Measurements from ENCODE around the gene NACA.
A peak's percentile ranks its signal among the peaks of the same experiment; 100 is the strongest.

Gene NACA

DNA sequence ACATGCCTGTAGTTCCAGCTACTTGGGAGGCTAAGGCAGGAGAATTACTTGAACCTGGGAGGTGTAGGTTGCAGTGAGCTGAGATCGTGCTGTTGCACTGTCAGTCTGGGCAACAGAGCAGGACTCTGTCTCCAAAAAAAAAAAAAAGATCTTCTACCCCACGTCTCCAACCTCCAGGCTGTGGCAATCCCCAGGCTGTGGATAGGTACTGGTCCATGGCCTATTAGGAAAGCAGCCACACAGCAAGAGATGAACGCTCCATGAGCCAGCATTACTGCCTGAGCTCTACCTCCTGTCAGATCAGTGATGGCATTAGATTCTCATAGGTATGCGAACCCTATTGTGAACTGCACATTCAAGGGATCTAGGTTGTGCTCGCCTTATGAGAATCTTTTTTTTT is 30.9 kb downstream of the NACA start:
- peaks cover 3% of the 10 kb centered on the region for H3K4me1 ChIP-seq (ENCODE audit: control insufficient read depth, insufficient read depth, low read length)
- H3K27ac ChIP-seq (ENCODE audit: extremely low read depth, low read depth, low read length) = no peak overlapping the region
- TF ChIP-seq HOXA7 (CRISPR knock-in tag; IDR thresholded peaks at IDR 0.05; ENCODE audit: borderline replicate concordance) (no peak), GLIS1 (tag by site-specific recombination; IDR thresholded peaks at IDR 0.05) (peak; percentile 33; the same call in 1 of the 2 replicates), RBAK (tag by site-specific recombination; IDR thresholded peaks at IDR 0.05) (no peak), ZBTB17 (tag by site-specific recombination; IDR thresholded peaks at IDR 0.05) (peak; percentile 91), ZFP41 (tag by site-specific recombination; IDR thresholded peaks at IDR 0.05; ENCODE audit: borderline replicate concordance) (no peak)
- TF ChIP-seq, protein P1, sequence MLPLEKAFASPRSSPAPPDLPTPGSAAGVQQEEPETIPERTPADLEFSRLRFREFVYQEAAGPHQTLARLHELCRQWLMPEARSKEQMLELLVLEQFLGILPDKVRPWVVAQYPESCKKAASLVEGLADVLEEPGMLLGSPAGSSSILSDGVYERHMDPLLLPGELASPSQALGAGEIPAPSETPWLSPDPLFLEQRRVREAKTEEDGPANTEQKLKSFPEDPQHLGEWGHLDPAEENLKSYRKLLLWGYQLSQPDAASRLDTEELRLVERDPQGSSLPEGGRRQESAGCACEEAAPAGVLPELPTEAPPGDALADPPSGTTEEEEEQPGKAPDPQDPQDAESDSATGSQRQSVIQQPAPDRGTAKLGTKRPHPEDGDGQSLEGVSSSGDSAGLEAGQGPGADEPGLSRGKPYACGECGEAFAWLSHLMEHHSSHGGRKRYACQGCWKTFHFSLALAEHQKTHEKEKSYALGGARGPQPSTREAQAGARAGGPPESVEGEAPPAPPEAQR (tag by site-specific recombination; IDR thresholded peaks at IDR 0.05) = no peak
- POLR2A ChIA-PET = no interaction called here
- CTCF ChIA-PET = no interaction called here
- H3K4me3 ChIP-seq (ENCODE audit: low read depth, low read length) = no peak overlapping the region
- H3K9me3 ChIP-seq (ENCODE audit: control insufficient read depth, insufficient read depth, low read depth, low read length) = no peaks in the 10 kb centered on the region
- no peaks in the 10 kb centered on the region for H3K36me3 ChIP-seq (ENCODE audit: control insufficient read depth in 2 of 2, insufficient read depth in 1 of 2, low read length in 2 of 2)

DNA sequence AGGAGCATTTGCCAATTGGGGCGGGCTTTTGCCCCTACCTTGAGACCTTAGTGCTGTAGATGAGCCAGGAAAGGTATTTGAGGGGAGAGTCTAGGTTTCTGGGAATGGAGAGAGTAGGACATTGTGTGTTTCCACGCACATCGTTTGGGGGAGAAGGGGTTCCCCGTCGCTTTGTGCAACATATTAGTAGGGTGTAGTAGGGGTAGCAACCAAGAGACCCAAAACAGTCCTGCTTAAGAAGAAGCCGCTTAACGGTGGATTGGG is 36.3 kb downstream of the NACA start:
- H3K4me1 ChIP-seq (ENCODE audit: control insufficient read depth, insufficient read depth, low read length) = peaks cover 7% of the 10 kb centered on the region; the same call in 1 of the 2 replicates
- peak overlapping the region; percentile 100 for H3K27ac ChIP-seq (ENCODE audit: extremely low read depth, low read depth, low read length)
- no peaks in the 10 kb centered on the region for H3K9me3 ChIP-seq (ENCODE audit: control insufficient read depth, insufficient read depth, low read depth, low read length)
- H3K4me3 ChIP-seq (ENCODE audit: low read depth, low read length) = peak overlapping the region; percentile 52
- peaks cover 5 to 25% of the 10 kb centered on the region in 2 experiments; a peak in 2 of 3 replicates for H3K36me3 ChIP-seq (ENCODE audit: control insufficient read depth in 2 of 2, insufficient read depth in 1 of 2, low read length in 2 of 2)
- TF ChIP-seq, protein P2, sequence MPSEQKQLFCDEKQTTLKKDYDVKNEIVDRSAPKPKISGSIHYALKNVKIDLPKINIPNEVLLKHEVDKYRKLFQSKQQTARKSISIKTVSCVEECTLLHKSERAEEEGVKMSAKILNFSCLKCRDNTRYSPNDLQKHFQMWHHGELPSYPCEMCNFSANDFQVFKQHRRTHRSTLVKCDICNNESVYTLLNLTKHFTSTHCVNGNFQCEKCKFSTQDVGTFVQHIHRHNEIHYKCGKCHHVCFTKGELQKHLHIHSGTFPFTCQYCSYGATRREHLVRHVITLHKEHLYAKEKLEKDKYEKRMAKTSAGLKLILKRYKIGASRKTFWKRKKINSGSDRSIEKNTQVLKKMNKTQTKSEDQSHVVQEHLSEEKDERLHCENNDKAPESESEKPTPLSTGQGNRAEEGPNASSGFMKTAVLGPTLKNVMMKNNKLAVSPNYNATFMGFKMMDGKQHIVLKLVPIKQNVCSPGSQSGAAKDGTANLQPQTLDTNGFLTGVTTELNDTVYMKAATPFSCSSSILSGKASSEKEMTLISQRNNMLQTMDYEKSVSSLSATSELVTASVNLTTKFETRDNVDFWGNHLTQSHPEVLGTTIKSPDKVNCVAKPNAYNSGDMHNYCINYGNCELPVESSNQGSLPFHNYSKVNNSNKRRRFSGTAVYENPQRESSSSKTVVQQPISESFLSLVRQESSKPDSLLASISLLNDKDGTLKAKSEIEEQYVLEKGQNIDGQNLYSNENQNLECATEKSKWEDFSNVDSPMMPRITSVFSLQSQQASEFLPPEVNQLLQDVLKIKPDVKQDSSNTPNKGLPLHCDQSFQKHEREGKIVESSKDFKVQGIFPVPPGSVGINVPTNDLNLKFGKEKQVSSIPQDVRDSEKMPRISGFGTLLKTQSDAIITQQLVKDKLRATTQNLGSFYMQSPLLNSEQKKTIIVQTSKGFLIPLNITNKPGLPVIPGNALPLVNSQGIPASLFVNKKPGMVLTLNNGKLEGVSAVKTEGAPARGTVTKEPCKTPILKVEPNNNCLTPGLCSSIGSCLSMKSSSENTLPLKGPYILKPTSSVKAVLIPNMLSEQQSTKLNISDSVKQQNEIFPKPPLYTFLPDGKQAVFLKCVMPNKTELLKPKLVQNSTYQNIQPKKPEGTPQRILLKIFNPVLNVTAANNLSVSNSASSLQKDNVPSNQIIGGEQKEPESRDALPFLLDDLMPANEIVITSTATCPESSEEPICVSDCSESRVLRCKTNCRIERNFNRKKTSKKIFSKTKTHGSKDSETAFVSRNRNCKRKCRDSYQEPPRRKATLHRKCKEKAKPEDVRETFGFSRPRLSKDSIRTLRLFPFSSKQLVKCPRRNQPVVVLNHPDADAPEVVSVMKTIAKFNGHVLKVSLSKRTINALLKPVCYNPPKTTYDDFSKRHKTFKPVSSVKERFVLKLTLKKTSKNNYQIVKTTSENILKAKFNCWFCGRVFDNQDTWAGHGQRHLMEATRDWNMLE (tag by site-specific recombination; conservative IDR thresholded peaks at IDR 0.05; ENCODE audit: low read depth) = peak; percentile 8; the same call in 1 of the 2 replicates
- TF ChIP-seq ZNF335 (tag by site-specific recombination; conservative IDR thresholded peaks at IDR 0.05) = peak; percentile 53; the same call in 1 of the 2 replicates
- TF ChIP-seq ZNF140 (tag by site-specific recombination; IDR thresholded peaks at IDR 0.05) = no peak
- TF ChIP-seq ZBTB48 (tag by site-specific recombination; IDR thresholded peaks at IDR 0.05) = 0 out of 2 replicates have a peak, but pooled peaks have one; percentile 4
- 0 out of 2 replicates have a peak, but pooled peaks have one; percentile 0 for TF ChIP-seq ZFP37 (tag by site-specific recombination; IDR thresholded peaks at IDR 0.05)
- no peak for TF ChIP-seq ZNF571 (tag by site-specific recombination; IDR thresholded peaks at IDR 0.05)
- TF ChIP-seq, protein P3, sequence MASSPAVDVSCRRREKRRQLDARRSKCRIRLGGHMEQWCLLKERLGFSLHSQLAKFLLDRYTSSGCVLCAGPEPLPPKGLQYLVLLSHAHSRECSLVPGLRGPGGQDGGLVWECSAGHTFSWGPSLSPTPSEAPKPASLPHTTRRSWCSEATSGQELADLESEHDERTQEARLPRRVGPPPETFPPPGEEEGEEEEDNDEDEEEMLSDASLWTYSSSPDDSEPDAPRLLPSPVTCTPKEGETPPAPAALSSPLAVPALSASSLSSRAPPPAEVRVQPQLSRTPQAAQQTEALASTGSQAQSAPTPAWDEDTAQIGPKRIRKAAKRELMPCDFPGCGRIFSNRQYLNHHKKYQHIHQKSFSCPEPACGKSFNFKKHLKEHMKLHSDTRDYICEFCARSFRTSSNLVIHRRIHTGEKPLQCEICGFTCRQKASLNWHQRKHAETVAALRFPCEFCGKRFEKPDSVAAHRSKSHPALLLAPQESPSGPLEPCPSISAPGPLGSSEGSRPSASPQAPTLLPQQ (tag by site-specific recombination; IDR thresholded peaks at IDR 0.05) = 0 out of 2 replicates have a peak, but pooled peaks have one; percentile 10
- 0 out of 2 replicates have a peak, but pooled peaks have one; percentile 11 for TF ChIP-seq ZNF501 (tag by site-specific recombination; IDR thresholded peaks at IDR 0.05)
- TF ChIP-seq ZNF2 (tag by site-specific recombination; IDR thresholded peaks at IDR 0.05) = 0 out of 2 replicates have a peak, but pooled peaks have one; percentile 2
- TF ChIP-seq, protein P4, sequence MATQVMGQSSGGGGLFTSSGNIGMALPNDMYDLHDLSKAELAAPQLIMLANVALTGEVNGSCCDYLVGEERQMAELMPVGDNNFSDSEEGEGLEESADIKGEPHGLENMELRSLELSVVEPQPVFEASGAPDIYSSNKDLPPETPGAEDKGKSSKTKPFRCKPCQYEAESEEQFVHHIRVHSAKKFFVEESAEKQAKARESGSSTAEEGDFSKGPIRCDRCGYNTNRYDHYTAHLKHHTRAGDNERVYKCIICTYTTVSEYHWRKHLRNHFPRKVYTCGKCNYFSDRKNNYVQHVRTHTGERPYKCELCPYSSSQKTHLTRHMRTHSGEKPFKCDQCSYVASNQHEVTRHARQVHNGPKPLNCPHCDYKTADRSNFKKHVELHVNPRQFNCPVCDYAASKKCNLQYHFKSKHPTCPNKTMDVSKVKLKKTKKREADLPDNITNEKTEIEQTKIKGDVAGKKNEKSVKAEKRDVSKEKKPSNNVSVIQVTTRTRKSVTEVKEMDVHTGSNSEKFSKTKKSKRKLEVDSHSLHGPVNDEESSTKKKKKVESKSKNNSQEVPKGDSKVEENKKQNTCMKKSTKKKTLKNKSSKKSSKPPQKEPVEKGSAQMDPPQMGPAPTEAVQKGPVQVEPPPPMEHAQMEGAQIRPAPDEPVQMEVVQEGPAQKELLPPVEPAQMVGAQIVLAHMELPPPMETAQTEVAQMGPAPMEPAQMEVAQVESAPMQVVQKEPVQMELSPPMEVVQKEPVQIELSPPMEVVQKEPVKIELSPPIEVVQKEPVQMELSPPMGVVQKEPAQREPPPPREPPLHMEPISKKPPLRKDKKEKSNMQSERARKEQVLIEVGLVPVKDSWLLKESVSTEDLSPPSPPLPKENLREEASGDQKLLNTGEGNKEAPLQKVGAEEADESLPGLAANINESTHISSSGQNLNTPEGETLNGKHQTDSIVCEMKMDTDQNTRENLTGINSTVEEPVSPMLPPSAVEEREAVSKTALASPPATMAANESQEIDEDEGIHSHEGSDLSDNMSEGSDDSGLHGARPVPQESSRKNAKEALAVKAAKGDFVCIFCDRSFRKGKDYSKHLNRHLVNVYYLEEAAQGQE (tag by site-specific recombination; IDR thresholded peaks at IDR 0.05) = 0 out of 2 replicates have a peak, but pooled peaks have one; percentile 8
- POLR2A ChIA-PET = interaction anchor here (0.5 to 4.5 kb wide), 19 partner anchors 10 to 707 kb away, joined by 3 to 63 read pairs (median 7); partner anchors contain the start of genes ATP5F1B, NAB2, NACA and PRIM1
- CTCF ChIA-PET = interaction anchor here (0.6 to 1.2 kb wide), 2 partner anchors 16 to 52 kb away, joined by 3 to 4 read pairs; no protein-coding TSS in a partner anchor

All from HEK293 (cell line).